ENCODE results near the gene CEACAM19. TPM values are rescaled to one million over a fixed set of nuclear protein-coding genes. Genes with fewer than 3 reads are reported as not detected.

Gene CEACAM19
- total RNA-seq, 1 donor, result 0.72 TPM

GRCh38 chr19:44690131-44690440 is 18.8 kb downstream of the CEACAM19 start:
- TF ChIP-seq CTCF (IDR thresholded peaks at IDR 0.05; ENCODE audit: extremely low read depth, low read depth, low read length), result no peak
- Histone ChIP-seq H2AFZ (ENCODE audit: low read length) (no peak overlapping the region), H3K27me3 (ENCODE audit: insufficient read depth, low read length) (no peaks in the 10 kb centered on the region), H3K4me1 (ENCODE audit: insufficient read depth, low read length) (peaks cover 21% of the 10 kb centered on the region), H3K79me2 (ENCODE audit: insufficient read depth, low read length) (no peaks in the 10 kb centered on the region), H3K4me3 (ENCODE audit: insufficient read depth, low read length) (no peak overlapping the region), H4K20me1 (ENCODE audit: insufficient read depth, low read length) (no peaks in the 10 kb centered on the region), H3K9me3 (ENCODE audit: low read depth, low read length) (no peaks in the 10 kb centered on the region), H3K27ac (ENCODE audit: low read depth, low read length) (no peak overlapping the region), H3K4me2 (ENCODE audit: insufficient read depth, low read length) (no peak overlapping the region), H3K36me3 (ENCODE audit: insufficient read depth, low read length) (no peaks in the 10 kb centered on the region)
- DNase-seq (ENCODE audit: insufficient read length, low spot score, missing footprints), result peak; percentile 23

- Histone ChIP-seq H3K36me3 (ENCODE audit: insufficient read depth, low read length) (no peaks in the 10 kb centered on the region), H3K27ac (ENCODE audit: low read depth, low read length) (peak overlapping the region; percentile 79), H3K4me1 (ENCODE audit: insufficient read depth, low read length) (peaks cover 14% of the 10 kb centered on the region), H2AFZ (ENCODE audit: low read length) (peak overlapping the region; percentile 84), H3K9me3 (ENCODE audit: low read depth, low read length) (no peaks in the 10 kb centered on the region), H3K4me3 (ENCODE audit: insufficient read depth, low read length) (peak overlapping the region; percentile 27), H3K4me2 (ENCODE audit: insufficient read depth, low read length) (peak overlapping the region; percentile 71), H3K79me2 (ENCODE audit: insufficient read depth, low read length) (no peaks in the 10 kb centered on the region), H4K20me1 (ENCODE audit: insufficient read depth, low read length) (no peaks in the 10 kb centered on the region), H3K27me3 (ENCODE audit: insufficient read depth, low read length) (no peaks in the 10 kb centered on the region)
- DNase-seq (ENCODE audit: insufficient read length, low spot score, missing footprints), result no peak
- TF ChIP-seq CTCF (IDR thresholded peaks at IDR 0.05; ENCODE audit: extremely low read depth, low read depth, low read length), result no peak
Measured at GRCh38 chr19:44692379-44692721, 21.1 kb downstream of the CEACAM19 start.

GRCh38 chr19:44694184-44694579 is 22.9 kb downstream of the CEACAM19 start:
- Histone ChIP-seq H3K4me3 (ENCODE audit: insufficient read depth, low read length) (no peak overlapping the region), H3K9me3 (ENCODE audit: low read depth, low read length) (no peaks in the 10 kb centered on the region), H2AFZ (ENCODE audit: low read length) (no peak overlapping the region), H3K27ac (ENCODE audit: low read depth, low read length) (no peak overlapping the region), H3K79me2 (ENCODE audit: insufficient read depth, low read length) (no peaks in the 10 kb centered on the region), H4K20me1 (ENCODE audit: insufficient read depth, low read length) (no peaks in the 10 kb centered on the region), H3K4me1 (ENCODE audit: insufficient read depth, low read length) (peaks cover 14% of the 10 kb centered on the region), H3K27me3 (ENCODE audit: insufficient read depth, low read length) (no peaks in the 10 kb centered on the region), H3K36me3 (ENCODE audit: insufficient read depth, low read length) (no peaks in the 10 kb centered on the region), H3K4me2 (ENCODE audit: insufficient read depth, low read length) (no peak overlapping the region)
- peak; percentile 31 for TF ChIP-seq CTCF (IDR thresholded peaks at IDR 0.05; ENCODE audit: extremely low read depth, low read depth, low read length)
- DNase-seq (ENCODE audit: insufficient read length, low spot score, missing footprints), result peak; percentile 58

- no peak overlapping the region for H2AFZ ChIP-seq (ENCODE audit: low read length)
- no peaks in the 10 kb centered on the region for H3K27me3 ChIP-seq (ENCODE audit: insufficient read depth, low read length)
- H3K4me1 ChIP-seq (ENCODE audit: insufficient read depth, low read length), result peaks cover 7% of the 10 kb centered on the region
- no peaks in the 10 kb centered on the region for H3K79me2 ChIP-seq (ENCODE audit: insufficient read depth, low read length)
- no peak overlapping the region for H3K27ac ChIP-seq (ENCODE audit: low read depth, low read length)
- peak; percentile 31 for DNase-seq (ENCODE audit: insufficient read length, low spot score, missing footprints)
- no peak overlapping the region for H3K4me2 ChIP-seq (ENCODE audit: insufficient read depth, low read length)
- H3K9me3 ChIP-seq (ENCODE audit: low read depth, low read length), result no peaks in the 10 kb centered on the region
- no peak overlapping the region for H3K4me3 ChIP-seq (ENCODE audit: insufficient read depth, low read length)
- no peaks in the 10 kb centered on the region for H4K20me1 ChIP-seq (ENCODE audit: insufficient read depth, low read length)
- TF ChIP-seq CTCF (IDR thresholded peaks at IDR 0.05; ENCODE audit: extremely low read depth, low read depth, low read length), result no peak
- H3K36me3 ChIP-seq (ENCODE audit: insufficient read depth, low read length), result no peaks in the 10 kb centered on the region
Measured at GRCh38 chr19:44696939-44697669, 25.8 kb downstream of the CEACAM19 start.

Measured in osteoblast (primary cell).